ENCODE results near the gene HDGFL1.

Gene HDGFL1

DNA sequence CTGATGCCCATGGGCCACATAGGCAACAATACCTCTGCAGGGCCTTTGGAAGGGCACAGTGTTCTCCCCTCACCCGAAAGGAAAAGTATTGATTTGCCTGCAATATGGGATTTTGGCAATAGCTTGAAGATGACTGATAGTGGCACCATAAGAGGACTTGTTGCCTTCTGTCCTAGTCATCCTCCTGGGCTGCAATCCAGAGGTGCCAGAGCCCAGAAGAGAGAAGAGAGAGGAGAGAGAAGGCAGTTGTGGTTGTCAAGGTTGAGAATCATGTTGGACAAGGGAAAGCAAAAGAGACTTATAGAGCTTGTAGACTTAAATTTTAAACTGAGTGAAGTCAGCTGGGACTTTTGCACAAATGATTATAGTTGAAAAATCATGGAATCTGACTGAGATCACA lies 14.6 kb downstream of the HDGFL1 start:
- Histone ChIP-seq H3K36me3 (ENCODE audit: control insufficient read depth, insufficient read depth, low read length) (no peaks in the 10 kb centered on the region), H3K9ac (no peak overlapping the region), H3K4me2 (ENCODE audit: low read length) (no peak overlapping the region), H2AFZ (no peak overlapping the region), H3K79me2 (no peaks in the 10 kb centered on the region), H3K9me3 (ENCODE audit: control insufficient read depth, low read length) (no peaks in the 10 kb centered on the region), H3K4me1 (no peaks in the 10 kb centered on the region), H3K27me3 (ENCODE audit: control insufficient read depth, insufficient read depth, low read length) (no peaks in the 10 kb centered on the region), H3K4me3 (ENCODE audit: low read depth, low read length) (no peak overlapping the region), H3K27ac (no peak overlapping the region)
- TF ChIP-seq, protein P1, sequence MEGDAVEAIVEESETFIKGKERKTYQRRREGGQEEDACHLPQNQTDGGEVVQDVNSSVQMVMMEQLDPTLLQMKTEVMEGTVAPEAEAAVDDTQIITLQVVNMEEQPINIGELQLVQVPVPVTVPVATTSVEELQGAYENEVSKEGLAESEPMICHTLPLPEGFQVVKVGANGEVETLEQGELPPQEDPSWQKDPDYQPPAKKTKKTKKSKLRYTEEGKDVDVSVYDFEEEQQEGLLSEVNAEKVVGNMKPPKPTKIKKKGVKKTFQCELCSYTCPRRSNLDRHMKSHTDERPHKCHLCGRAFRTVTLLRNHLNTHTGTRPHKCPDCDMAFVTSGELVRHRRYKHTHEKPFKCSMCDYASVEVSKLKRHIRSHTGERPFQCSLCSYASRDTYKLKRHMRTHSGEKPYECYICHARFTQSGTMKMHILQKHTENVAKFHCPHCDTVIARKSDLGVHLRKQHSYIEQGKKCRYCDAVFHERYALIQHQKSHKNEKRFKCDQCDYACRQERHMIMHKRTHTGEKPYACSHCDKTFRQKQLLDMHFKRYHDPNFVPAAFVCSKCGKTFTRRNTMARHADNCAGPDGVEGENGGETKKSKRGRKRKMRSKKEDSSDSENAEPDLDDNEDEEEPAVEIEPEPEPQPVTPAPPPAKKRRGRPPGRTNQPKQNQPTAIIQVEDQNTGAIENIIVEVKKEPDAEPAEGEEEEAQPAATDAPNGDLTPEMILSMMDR (IDR thresholded peaks at IDR 0.05), result no peak

- Histone ChIP-seq H3K4me2 (ENCODE audit: low read length) (no peak overlapping the region), H3K9ac (no peak overlapping the region), H3K27ac (no peak overlapping the region), H3K4me3 (ENCODE audit: low read depth, low read length) (no peak overlapping the region), H3K36me3 (ENCODE audit: control insufficient read depth, insufficient read depth, low read length) (no peaks in the 10 kb centered on the region), H3K9me3 (ENCODE audit: control insufficient read depth, low read length) (no peaks in the 10 kb centered on the region), H3K27me3 (ENCODE audit: control insufficient read depth, insufficient read depth, low read length) (no peaks in the 10 kb centered on the region), H3K79me2 (no peaks in the 10 kb centered on the region), H3K4me1 (no peaks in the 10 kb centered on the region), H2AFZ (no peak overlapping the region)
- TF ChIP-seq, protein P1 (IDR thresholded peaks at IDR 0.05), result no peak
Observed at GRCh38 chr6:22589118-22589517, 19.8 kb downstream of the HDGFL1 start.

- Histone ChIP-seq H3K79me2 (no peaks in the 10 kb centered on the region), H2AFZ (no peak overlapping the region), H3K4me3 (ENCODE audit: low read depth, low read length) (no peak overlapping the region), H3K9ac (no peak overlapping the region), H3K9me3 (ENCODE audit: control insufficient read depth, low read length) (no peaks in the 10 kb centered on the region), H3K27ac (no peak overlapping the region), H3K4me1 (no peaks in the 10 kb centered on the region), H3K36me3 (ENCODE audit: control insufficient read depth, insufficient read depth, low read length) (no peaks in the 10 kb centered on the region), H3K27me3 (ENCODE audit: control insufficient read depth, insufficient read depth, low read length) (no peaks in the 10 kb centered on the region), H3K4me2 (ENCODE audit: low read length) (no peak overlapping the region)
- TF ChIP-seq, protein P1 (IDR thresholded peaks at IDR 0.05), result no peak
Observed at GRCh38 chr6:22590423-22590822, 21.1 kb downstream of the HDGFL1 start.

- H3K79me2 ChIP-seq, result no peaks in the 10 kb centered on the region
- TF ChIP-seq, protein P1 (IDR thresholded peaks at IDR 0.05), result no peak
Observed at GRCh38 chr6:22593895-22594294, 24.5 kb downstream of the HDGFL1 start.

DNA sequence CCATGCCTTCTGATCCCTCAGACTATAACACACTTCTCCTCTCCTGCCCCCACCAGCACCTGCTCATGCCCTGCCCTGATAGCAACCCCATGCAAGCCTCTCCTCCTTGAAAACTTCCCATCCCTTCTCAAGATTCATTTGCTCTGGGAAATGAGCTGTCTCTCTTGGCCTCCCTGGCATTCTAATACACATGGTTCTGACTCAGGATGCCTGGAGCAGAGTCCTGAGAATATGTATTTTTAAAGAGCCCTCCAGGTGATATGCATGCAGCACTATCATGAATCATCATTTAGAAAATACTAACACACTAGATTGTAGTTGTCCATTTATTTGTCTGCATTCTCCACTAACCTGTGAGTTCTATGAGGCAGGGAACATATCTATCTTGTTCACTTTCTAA lies 26.6 kb downstream of the HDGFL1 start:
- H3K9me3 ChIP-seq (ENCODE audit: control insufficient read depth, low read length), result no peaks in the 10 kb centered on the region
- no peaks in the 10 kb centered on the region for H3K79me2 ChIP-seq
- no peaks in the 10 kb centered on the region for H3K4me1 ChIP-seq
- no peaks in the 10 kb centered on the region for H3K27me3 ChIP-seq (ENCODE audit: control insufficient read depth, insufficient read depth, low read length)
- no peak overlapping the region for H3K4me3 ChIP-seq (ENCODE audit: low read depth, low read length)
- no peak overlapping the region for H3K27ac ChIP-seq
- TF ChIP-seq, protein P1 (IDR thresholded peaks at IDR 0.05), result no peak
- H3K36me3 ChIP-seq (ENCODE audit: control insufficient read depth, insufficient read depth, low read length), result no peaks in the 10 kb centered on the region
- no peak overlapping the region for H3K4me2 ChIP-seq (ENCODE audit: low read length)
- no peak overlapping the region for H2AFZ ChIP-seq
- no peak overlapping the region for H3K9ac ChIP-seq

More at GRCh38 chr6:22593895-22594294, 24.5 kb downstream of the HDGFL1 start:
- no peak overlapping the region for H3K9ac ChIP-seq
- H3K4me3 ChIP-seq (ENCODE audit: low read depth, low read length), result no peak overlapping the region
- no peaks in the 10 kb centered on the region for H3K4me1 ChIP-seq
- no peaks in the 10 kb centered on the region for H3K36me3 ChIP-seq (ENCODE audit: control insufficient read depth, insufficient read depth, low read length)
- H3K9me3 ChIP-seq (ENCODE audit: control insufficient read depth, low read length), result no peaks in the 10 kb centered on the region
- no peak overlapping the region for H3K4me2 ChIP-seq (ENCODE audit: low read length)
- H2AFZ ChIP-seq, result no peak overlapping the region
- H3K27ac ChIP-seq, result no peak overlapping the region
- no peaks in the 10 kb centered on the region for H3K27me3 ChIP-seq (ENCODE audit: control insufficient read depth, insufficient read depth, low read length)

Data from parathyroid adenoma (tissue), 2 donors.